Endothelial cell (in vitro differentiated cells): ENCODE measurements around the gene CD209. TPM values are rescaled to one million over a fixed set of nuclear protein-coding genes. Genes with fewer than 3 reads are reported as not detected.

ENCODE experiments used
- DNase-seq: peaks from one replicate; pipeline ENCODE4 v3.0.0; 2021; ENCODE audit warnings: low spot score
- H3K27ac Mint-ChIP-seq: one replicate; pipeline ENCODE4 v1.8.0; 2021; ENCODE audit warnings: mixed read lengths, inconsistent platforms; ENCODE audit not compliant: unreplicated experiment
- H3K27me3 Mint-ChIP-seq: one replicate; pipeline ENCODE4 v1.8.0; 2021; ENCODE audit warnings: mild to moderate bottlenecking, moderate library complexity, mixed read lengths, inconsistent platforms; ENCODE audit not compliant: unreplicated experiment
- H3K36me3 Mint-ChIP-seq: one replicate; pipeline ENCODE4 v1.8.0; 2021; ENCODE audit warnings: mild to moderate bottlenecking, low read depth, mixed read lengths, inconsistent platforms; ENCODE audit not compliant: unreplicated experiment
- H3K4me1 Mint-ChIP-seq: one replicate; pipeline ENCODE4 v1.8.0; 2021; ENCODE audit warnings: mild to moderate bottlenecking, mixed read lengths, inconsistent platforms; ENCODE audit not compliant: unreplicated experiment
- H3K4me3 Mint-ChIP-seq: one replicate; pipeline ENCODE4 v1.8.0; 2021; ENCODE audit warnings: mild to moderate bottlenecking, mixed read lengths, inconsistent platforms; ENCODE audit not compliant: unreplicated experiment
- H3K9me3 Mint-ChIP-seq: one replicate; pipeline ENCODE4 v1.8.0; 2021; ENCODE audit warnings: mixed read lengths, inconsistent platforms; ENCODE audit not compliant: unreplicated experiment
- CTCF ChIP-seq: fragments of 200-600 bp; sonication (generic); IDR thresholded peaks from one replicate; pipeline ENCODE4 v1.5.0; 2021; ENCODE audit warnings: antibody characterized with exemption; ENCODE audit not compliant: unreplicated experiment
- total RNA-seq: library from RNA; stranded (reverse); fragmentation: NEBNext Ultra II Directional; extraction: Animal tissue kit (Norgen Biotek cat#: 25700); gene quantifications from one replicate; pipeline ENCODE4 v1.2.1, GENCODE V29; 2021; ENCODE audit not compliant: unreplicated experiment

The CD209 gene
- total RNA-seq, 1 donor from 2014 or later = not detected

GRCh38 chr19:7733376-7733775 lies 14.0 kb downstream of the CD209 start:
- Mint-ChIP-seq H3K27me3 (peaks cover 23% of the 10 kb centered on the region), H3K9me3 (no peaks in the 10 kb centered on the region), H3K36me3 (no peaks in the 10 kb centered on the region), H3K4me1 (no peaks in the 10 kb centered on the region), H3K27ac (no peak overlapping the region), H3K4me3 (no peak overlapping the region)
- DNase-seq = no peak
- no peak for TF ChIP-seq CTCF

GRCh38 chr19:7732045-7732444 lies 15.3 kb downstream of the CD209 start, which contains the start of gene CLEC4G:
Gene CLEC4G (minus strand): TSS chr19:7732110. CDS start chr19:7732102, 8 bp downstream.
- no peaks in the 10 kb centered on the region for H3K9me3 Mint-ChIP-seq
- H3K27me3 Mint-ChIP-seq = peaks cover 29% of the 10 kb centered on the region
- DNase-seq = no peak
- no peak for TF ChIP-seq CTCF
- H3K27ac Mint-ChIP-seq = no peak within 1 kb of the TSS
- no peak within 1 kb of the TSS for H3K4me3 Mint-ChIP-seq
- H3K36me3 Mint-ChIP-seq = no peaks in the 10 kb centered on the region
- H3K4me1 Mint-ChIP-seq = no peaks in the 10 kb centered on the region

- Mint-ChIP-seq H3K27me3 (peaks cover 29% of the 10 kb centered on the region), H3K9me3 (no peaks in the 10 kb centered on the region), H3K4me3 (no peak overlapping the region), H3K27ac (no peak overlapping the region), H3K36me3 (no peaks in the 10 kb centered on the region), H3K4me1 (no peaks in the 10 kb centered on the region)
- TF ChIP-seq CTCF = no peak
- no peak for DNase-seq
Measured at GRCh38 chr19:7731615-7732014, 15.7 kb downstream of the CD209 start.

- Mint-ChIP-seq H3K4me1 (no peaks in the 10 kb centered on the region), H3K4me3 (no peak overlapping the region), H3K9me3 (no peaks in the 10 kb centered on the region), H3K27me3 (peaks cover 27% of the 10 kb centered on the region), H3K27ac (no peak overlapping the region), H3K36me3 (no peaks in the 10 kb centered on the region)
- no peak for DNase-seq
- TF ChIP-seq CTCF = no peak
Measured at GRCh38 chr19:7731218-7731595, 16.1 kb downstream of the CD209 start.

GRCh38 chr19:7730286-7731217 lies 16.8 kb downstream of the CD209 start:
- TF ChIP-seq CTCF = no peak
- Mint-ChIP-seq H3K27ac (no peak overlapping the region), H3K36me3 (no peaks in the 10 kb centered on the region), H3K4me3 (no peak overlapping the region), H3K27me3 (peaks cover 27% of the 10 kb centered on the region), H3K4me1 (no peaks in the 10 kb centered on the region), H3K9me3 (no peaks in the 10 kb centered on the region)
- no peak for DNase-seq
